IMR-90 (cell line): ENCODE measurements around the gene GRIK1. TPM values are rescaled to one million over a fixed set of nuclear protein-coding genes. Genes with fewer than 3 reads are reported as not detected.

ENCODE experiments used
- ATAC-seq: fragments of 200-7000 bp; cut with Tn5 transposase; 2 replicates; pipeline ENCODE4 v1.9.1; 2020; ENCODE audit warnings: low read depth, mild to moderate bottlenecking, moderate library complexity
- BruUV-seq: library from RNA; stranded (reverse); fragments of 400-500 nt; replicated peaks from 2 replicates; lab custom pipeline; 2021; lab: Mats Ljungman, UMichigan
- CTCF ChIA-PET: fragments of 300-600 bp; formaldehyde crosslinking; extraction: SDS; loops from one replicate; lab custom pipeline; 2021; ENCODE audit warnings: antibody characterized with exemption; lab: Yijun Ruan, JAX
- POLR2A ChIA-PET: fragments of 300-600 bp; sonication (Branson Sonifier 250); formaldehyde crosslinking; loops from one replicate; lab custom pipeline; 2022; ENCODE audit warnings: antibody characterized with exemption; ENCODE audit not compliant: unreplicated experiment; lab: Charles Lee
- DNase-seq: peaks from one replicate; pipeline ENCODE4 v3.0.0; 2013
- H2AFZ ChIP-seq: replicated peaks from 2 replicates; pipeline ENCODE3; 2013; ENCODE audit warnings: low read length, mild to moderate bottlenecking; ENCODE audit not compliant: poor library complexity
- H2AK5ac ChIP-seq: 2 replicates; pipeline ENCODE4 v1.6.1; 2013; ENCODE audit warnings: low read depth, low read length, inconsistent platforms
- H2AK9ac ChIP-seq: replicated peaks from 2 replicates; pipeline ENCODE3; 2013; ENCODE audit warnings: mild to moderate bottlenecking, low read depth, low read length, moderate library complexity; ENCODE audit not compliant: poor library complexity
- H2BK120ac ChIP-seq: 2 replicates; pipeline ENCODE4 v1.6.1; 2013; ENCODE audit warnings: low read depth, low read length, inconsistent platforms
- H2BK15ac ChIP-seq: 3 replicates; pipeline ENCODE4 v1.6.1; 2013; ENCODE audit warnings: low read depth, low read length, inconsistent platforms
- H2BK20ac ChIP-seq: 2 replicates; pipeline ENCODE4 v1.6.1; 2013; ENCODE audit warnings: low read depth, mild to moderate bottlenecking, inconsistent platforms, low read length, moderate library complexity
- H2BK5ac ChIP-seq: 2 replicates; pipeline ENCODE4 v1.6.1; 2013; ENCODE audit warnings: mild to moderate bottlenecking, low read depth, low read length, inconsistent platforms; ENCODE audit not compliant: poor library complexity, severe bottlenecking
- H3K14ac ChIP-seq: replicated peaks from 2 replicates; pipeline ENCODE4 v1.6.1; 2013; ENCODE audit warnings: low read depth, low read length, inconsistent platforms
- H3K18ac ChIP-seq: 2 replicates; pipeline ENCODE4 v1.6.1; 2013; ENCODE audit warnings: low read depth, low read length, control low read depth
- H3K23ac ChIP-seq: 2 replicates; pipeline ENCODE4 v1.6.1; 2013; ENCODE audit warnings: low read depth, low read length, inconsistent platforms
- H3K27ac ChIP-seq: 2 replicates; pipeline ENCODE4 v1.5.1; 2013; ENCODE audit warnings: mild to moderate bottlenecking, control low read depth, low read length; ENCODE audit not compliant: insufficient read depth
- H3K27me3 ChIP-seq: 2 replicates; pipeline ENCODE4 v1.6.1; 2013; ENCODE audit warnings: low read length; ENCODE audit not compliant: control insufficient read depth, insufficient read depth
- H3K36me3 ChIP-seq: 2 replicates; pipeline ENCODE4 v1.6.1; 2013; ENCODE audit warnings: low read length, mixed read lengths; ENCODE audit not compliant: control insufficient read depth, insufficient read depth
- H3K4ac ChIP-seq: 2 replicates; pipeline ENCODE4 v1.6.1; 2013; ENCODE audit warnings: low read depth, low read length, inconsistent platforms
- H3K4me1 ChIP-seq: 2 replicates; pipeline ENCODE4 v1.6.1; 2013; ENCODE audit warnings: low read length, mixed read lengths; ENCODE audit not compliant: control insufficient read depth, insufficient read depth
- H3K4me2 ChIP-seq: 2 replicates; pipeline ENCODE4 v1.6.1; 2013; ENCODE audit warnings: low read depth, mild to moderate bottlenecking, control low read depth, low read length, moderate library complexity
- H3K4me3 ChIP-seq: 2 replicates; pipeline ENCODE4 v1.5.1; 2013; ENCODE audit warnings: low read depth, mild to moderate bottlenecking, control low read depth, low read length, moderate library complexity; ENCODE audit not compliant: insufficient read depth
- H3K56ac ChIP-seq: 2 replicates; pipeline ENCODE4 v1.6.1; 2013; ENCODE audit warnings: low read length, inconsistent platforms; ENCODE audit not compliant: insufficient read depth; ENCODE audit errors: extremely low read depth
- H3K79me1 ChIP-seq, 2 experiments: 2 replicates each; pipeline ENCODE4 v1.6.1; 2013; ENCODE audit warnings: low read length in 2 of 2, inconsistent platforms in 1 of 2, low read depth in 1 of 2
- H3K9ac ChIP-seq: 2 replicates; pipeline ENCODE4 v1.6.1; 2013; ENCODE audit warnings: low read depth, low read length, control low read depth
- H3K9me1 ChIP-seq: 2 replicates; pipeline ENCODE4 v1.6.1; 2013; ENCODE audit warnings: low read length, inconsistent platforms; ENCODE audit not compliant: insufficient read depth
- H3K9me3 ChIP-seq: 2 replicates; pipeline ENCODE4 v1.6.1; 2013; ENCODE audit warnings: low read length; ENCODE audit not compliant: control insufficient read depth, insufficient read depth
- H4K20me1 ChIP-seq: 2 replicates; pipeline ENCODE4 v1.6.1; 2013; ENCODE audit warnings: low read length, inconsistent platforms; ENCODE audit not compliant: insufficient read depth
- H4K5ac ChIP-seq: 2 replicates; pipeline ENCODE4 v1.6.1; 2013; ENCODE audit warnings: mild to moderate bottlenecking, low read depth, low read length, control low read depth
- H4K8ac ChIP-seq, 2 experiments: 2 replicates each; pipeline ENCODE4 v1.6.1; 2013; ENCODE audit warnings: low read depth in 2 of 2, low read length in 2 of 2, control low read depth in 1 of 2, inconsistent platforms in 1 of 2
- H4K91ac ChIP-seq: 2 replicates; pipeline ENCODE4 v1.6.1; 2013; ENCODE audit warnings: low read depth, low read length, inconsistent platforms; ENCODE audit not compliant: insufficient read depth
- BHLHE40 ChIP-seq: fragments of 150-350 bp; IDR thresholded peaks from 2 replicates; pipeline ENCODE4 v1.6.1; 2016; ENCODE audit warnings: mild to moderate bottlenecking, low read depth, low read length
- FOS ChIP-seq: fragments of 150-350 bp; IDR thresholded peaks from 2 replicates; pipeline ENCODE4 v1.6.1; 2016; ENCODE audit warnings: low read depth, low read length
- MAFK ChIP-seq: IDR thresholded peaks from 2 replicates; pipeline ENCODE4 v1.6.1; 2012; ENCODE audit warnings: low read depth, low read length, improper control_type of control experiment
- MAZ ChIP-seq: IDR thresholded peaks from 2 replicates; pipeline ENCODE4 v1.6.1; 2012; ENCODE audit warnings: low read depth, mild to moderate bottlenecking, low read length, improper control_type of control experiment, moderate library complexity, borderline replicate concordance
- NFE2L2 ChIP-seq: fragments of 150-350 bp; IDR thresholded peaks from 2 replicates; pipeline ENCODE4 v1.6.1; 2016; ENCODE audit warnings: low read depth, mild to moderate bottlenecking, low read length
- POLR2A ChIP-seq: IDR thresholded peaks from 2 replicates; pipeline ENCODE4 v1.6.1; 2012; ENCODE audit warnings: mild to moderate bottlenecking, low read depth, low read length
- RAD21 ChIP-seq: IDR thresholded peaks from 2 replicates; pipeline ENCODE4 v1.6.1; 2012; ENCODE audit warnings: low read length, improper control_type of control experiment
- RCOR1 ChIP-seq: IDR thresholded peaks from 2 replicates; pipeline ENCODE4 v1.6.1; 2012; ENCODE audit warnings: mild to moderate bottlenecking, low read length, improper control_type of control experiment; ENCODE audit not compliant: insufficient replicate concordance
- RFX5 ChIP-seq: IDR thresholded peaks from 2 replicates; pipeline ENCODE4 v1.8.0; 2012; ENCODE audit warnings: low read depth, mild to moderate bottlenecking, low read length, moderate library complexity
- WGBS, 2 experiments: methylation state at CpG; one replicate each; pipeline versions ENCODE4 v1.1.5 to v1.1.7; 2013; ENCODE audit warnings: missing lambda C conversion rate in 2 of 2; ENCODE audit not compliant: insufficient read length in 1 of 2; ENCODE audit errors: extremely low coverage in 2 of 2; 5-methylcytosine and 5-hydroxymethylcytosine counted together
- dilution Hi-C: fragments of 300-500 bp; cut with HindIII; formaldehyde crosslinking; loops from one replicate; pipeline ENCODE4 v1.14.3; 2018; ENCODE audit warnings: low sequenced_read_pairs; ENCODE audit not compliant: unreplicated experiment
- in situ Hi-C: fragments of 300-500 bp; cut with MboI; formaldehyde crosslinking; loops from 3 replicates; pipeline ENCODE4 v1.14.3; 2019; ENCODE audit warnings: low sequenced_read_pairs, inconsistent platforms, mixed read lengths
- intact Hi-C: fragments of 100-400 bp; cut with micrococcal nuclease; formaldehyde crosslinking; loops from 2 replicates; pipeline ENCODE4 v1.10.0; 2022
- polyA plus RNA-seq, 3 experiments: library from polyadenylated mRNA; depleted of rRNA; stranded (reverse); fragments of >200 nt; gene quantifications; 2 replicates each; pipeline ENCODE4 v1.2.3, GENCODE V29; 2012; ENCODE audit warnings: low replicate concordance in 1 of 3
- total RNA-seq: library from RNA; depleted of rRNA; stranded (reverse); fragments of >200 nt; gene quantifications from 2 replicates; pipeline ENCODE4 v1.2.3, GENCODE V29; 2012
- TF ChIP-seq, protein P1 (sequence below): conservative IDR thresholded peaks from 2 replicates; pipeline ENCODE4 v1.5.1; 2012; ENCODE audit warnings: mild to moderate bottlenecking, low read depth, low read length, improper control_type of control experiment
- TF ChIP-seq, protein P2 (sequence below): fragments of 150-350 bp; IDR thresholded peaks from 2 replicates; pipeline ENCODE4 v1.6.1; 2016; ENCODE audit warnings: low read depth, mild to moderate bottlenecking, low read length, moderate library complexity, borderline replicate concordance
- TF ChIP-seq, protein P3 (sequence below): fragments of 150-350 bp; IDR thresholded peaks from 2 replicates; pipeline ENCODE4 v1.6.1; 2017; ENCODE audit warnings: mild to moderate bottlenecking, antibody characterized with exemption, low read length, low read depth

Gene GRIK1
- total and polyA plus RNA-seq, 2 of the 4 experiments (the other 2 are of a cell fraction): not detected

DNA sequence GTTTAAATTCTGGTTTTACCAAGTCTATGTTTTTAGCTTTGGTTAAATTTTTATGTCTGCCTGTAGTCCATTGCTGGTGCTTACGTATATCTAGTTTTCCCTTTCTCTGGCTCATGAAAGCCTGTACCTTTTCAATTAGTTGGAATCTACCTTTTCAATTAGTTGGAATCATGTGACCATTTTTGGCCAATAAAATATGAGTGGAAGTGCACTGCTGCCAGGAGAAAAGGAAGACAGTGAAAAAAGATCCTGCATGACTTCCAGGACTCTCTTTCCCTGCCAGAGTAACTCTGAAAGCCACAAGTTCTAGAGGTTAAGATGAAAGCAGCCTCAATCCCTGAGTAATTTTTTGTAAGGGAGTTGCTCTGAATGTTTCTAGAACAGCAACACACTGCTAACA is 2.2 kb upstream of the GRIK1 start:
- Histone ChIP-seq H3K9me3 (no peaks in the 10 kb centered on the region), H3K36me3 (no peaks in the 10 kb centered on the region), H3K14ac (no peak overlapping the region), H3K23ac (no peak overlapping the region), H2AK9ac (no peak overlapping the region), H2BK15ac (no peak overlapping the region), H3K18ac (no peak overlapping the region), H3K4me1 (no peaks in the 10 kb centered on the region), H3K4me3 (no peak overlapping the region), H2AFZ (no peak overlapping the region), H3K4me2 (no peak overlapping the region), H2AK5ac (no peak overlapping the region), H3K27ac (no peak overlapping the region), H4K91ac (no peak overlapping the region), H2BK120ac (no peak overlapping the region), H3K9ac (no peak overlapping the region), H4K5ac (no peak overlapping the region), H4K8ac (no peak overlapping the region), H3K79me1 (no peaks in the 10 kb centered on the region), H3K9me1 (no peaks in the 10 kb centered on the region), H3K27me3 (peaks cover 20% of the 10 kb centered on the region), H3K4ac (no peak overlapping the region), H2BK20ac (no peak overlapping the region), H2BK5ac (no peak overlapping the region), H3K56ac (no peak overlapping the region), H4K20me1 (no peaks in the 10 kb centered on the region)
- no peak for TF ChIP-seq MAZ
- TF ChIP-seq NFE2L2: no peak
- TF ChIP-seq, protein P1, sequence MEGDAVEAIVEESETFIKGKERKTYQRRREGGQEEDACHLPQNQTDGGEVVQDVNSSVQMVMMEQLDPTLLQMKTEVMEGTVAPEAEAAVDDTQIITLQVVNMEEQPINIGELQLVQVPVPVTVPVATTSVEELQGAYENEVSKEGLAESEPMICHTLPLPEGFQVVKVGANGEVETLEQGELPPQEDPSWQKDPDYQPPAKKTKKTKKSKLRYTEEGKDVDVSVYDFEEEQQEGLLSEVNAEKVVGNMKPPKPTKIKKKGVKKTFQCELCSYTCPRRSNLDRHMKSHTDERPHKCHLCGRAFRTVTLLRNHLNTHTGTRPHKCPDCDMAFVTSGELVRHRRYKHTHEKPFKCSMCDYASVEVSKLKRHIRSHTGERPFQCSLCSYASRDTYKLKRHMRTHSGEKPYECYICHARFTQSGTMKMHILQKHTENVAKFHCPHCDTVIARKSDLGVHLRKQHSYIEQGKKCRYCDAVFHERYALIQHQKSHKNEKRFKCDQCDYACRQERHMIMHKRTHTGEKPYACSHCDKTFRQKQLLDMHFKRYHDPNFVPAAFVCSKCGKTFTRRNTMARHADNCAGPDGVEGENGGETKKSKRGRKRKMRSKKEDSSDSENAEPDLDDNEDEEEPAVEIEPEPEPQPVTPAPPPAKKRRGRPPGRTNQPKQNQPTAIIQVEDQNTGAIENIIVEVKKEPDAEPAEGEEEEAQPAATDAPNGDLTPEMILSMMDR: no peak
- TF ChIP-seq MAFK: no peak
- TF ChIP-seq, protein P2, sequence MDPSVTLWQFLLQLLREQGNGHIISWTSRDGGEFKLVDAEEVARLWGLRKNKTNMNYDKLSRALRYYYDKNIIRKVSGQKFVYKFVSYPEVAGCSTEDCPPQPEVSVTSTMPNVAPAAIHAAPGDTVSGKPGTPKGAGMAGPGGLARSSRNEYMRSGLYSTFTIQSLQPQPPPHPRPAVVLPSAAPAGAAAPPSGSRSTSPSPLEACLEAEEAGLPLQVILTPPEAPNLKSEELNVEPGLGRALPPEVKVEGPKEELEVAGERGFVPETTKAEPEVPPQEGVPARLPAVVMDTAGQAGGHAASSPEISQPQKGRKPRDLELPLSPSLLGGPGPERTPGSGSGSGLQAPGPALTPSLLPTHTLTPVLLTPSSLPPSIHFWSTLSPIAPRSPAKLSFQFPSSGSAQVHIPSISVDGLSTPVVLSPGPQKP: no peak
- no peak for TF ChIP-seq RFX5
- TF ChIP-seq BHLHE40: no peak
- no peak for TF ChIP-seq FOS
- TF ChIP-seq RCOR1: no peak
- no peak for TF ChIP-seq POLR2A
- TF ChIP-seq, protein P3, sequence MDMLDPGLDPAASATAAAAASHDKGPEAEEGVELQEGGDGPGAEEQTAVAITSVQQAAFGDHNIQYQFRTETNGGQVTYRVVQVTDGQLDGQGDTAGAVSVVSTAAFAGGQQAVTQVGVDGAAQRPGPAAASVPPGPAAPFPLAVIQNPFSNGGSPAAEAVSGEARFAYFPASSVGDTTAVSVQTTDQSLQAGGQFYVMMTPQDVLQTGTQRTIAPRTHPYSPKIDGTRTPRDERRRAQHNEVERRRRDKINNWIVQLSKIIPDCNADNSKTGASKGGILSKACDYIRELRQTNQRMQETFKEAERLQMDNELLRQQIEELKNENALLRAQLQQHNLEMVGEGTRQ: no peak
- no peak for TF ChIP-seq RAD21
- no TSS peak for BruUV-seq
- ChIA-PET POLR2A (no interaction called here), CTCF (no interaction called here)
- WGBS, 2 experiments: no CpG with 5 or more reads among the region's 1 CpG
- DNase-seq: no peak
- dilution Hi-C loops (no loop called here), intact Hi-C loops (no loop called here), in situ Hi-C loops (no loop called here)
- ATAC-seq: no peak
